PC-3 (cell line): ENCODE results near the gene USH2A. TPM values are rescaled to one million over a fixed set of nuclear protein-coding genes. Genes with fewer than 3 reads are reported as not detected.

ENCODE experiments used
- ATAC-seq: fragments of 200-7000 bp; cut with Tn5 transposase; 2 replicates; pipeline ENCODE4 v1.9.1; 2020; ENCODE audit warnings: mild to moderate bottlenecking, moderate library complexity
- BruUV-seq: library from RNA; stranded (reverse); fragments of 400-500 nt; replicated peaks from 2 replicates; lab custom pipeline; 2021; lab: Mats Ljungman, UMichigan
- CTCF ChIA-PET: fragments of 300-600 bp; sonication (Branson Sonifier 250); formaldehyde crosslinking; loops from one replicate; lab custom pipeline; 2022; ENCODE audit warnings: antibody characterized with exemption; lab: Charles Lee
- POLR2A ChIA-PET: fragments of 300-600 bp; sonication (Branson Sonifier 250); formaldehyde crosslinking; loops from one replicate; lab custom pipeline; 2022; ENCODE audit warnings: antibody characterized with exemption; ENCODE audit not compliant: unreplicated experiment; lab: Charles Lee
- DNase-seq: peaks from one replicate; pipeline ENCODE4 v3.0.0-alpha.2; 2015
- H2AFZ ChIP-seq: fragments of 300-600 bp; sonication (generic); 2 replicates; pipeline ENCODE4 v1.6.0; 2016; ENCODE audit warnings: antibody characterized with exemption, low read length
- H3F3A ChIP-seq: fragments of 300-600 bp; sonication (generic); one replicate; pipeline ENCODE4 v1.6.0; 2017; ENCODE audit warnings: antibody characterized with exemption, low read length, control low read depth, mild to moderate bottlenecking; ENCODE audit not compliant: unreplicated experiment
- H3K27ac ChIP-seq: fragments of 300-600 bp; sonication (generic); 2 replicates; pipeline ENCODE4 v1.5.1; 2016; ENCODE audit warnings: mild to moderate bottlenecking, low read length
- H3K27me3 ChIP-seq: fragments of 300-600 bp; sonication (generic); 2 replicates; pipeline ENCODE4 v1.6.1; 2016; ENCODE audit warnings: low read length, mixed read lengths
- H3K36me3 ChIP-seq: fragments of 300-600 bp; sonication (generic); 2 replicates; pipeline ENCODE4 v1.6.1; 2016; ENCODE audit warnings: low read depth, mixed run types, low read length, mixed read lengths
- H3K4me1 ChIP-seq: fragments of 300-600 bp; sonication (generic); 2 replicates; pipeline ENCODE4 v1.5.1; 2016; ENCODE audit warnings: low read length; ENCODE audit not compliant: insufficient read depth
- H3K4me2 ChIP-seq: fragments of 300-600 bp; sonication (generic); 2 replicates; pipeline ENCODE4 v1.6.0; 2016; ENCODE audit warnings: low read length
- H3K4me3 ChIP-seq: fragments of 300-600 bp; sonication (generic); 2 replicates; pipeline ENCODE4 v1.5.1; 2016; ENCODE audit warnings: mild to moderate bottlenecking, low read length, mixed read lengths
- H3K79me2 ChIP-seq: fragments of 300-600 bp; sonication (generic); 2 replicates; pipeline ENCODE4 v1.6.1; 2017; ENCODE audit warnings: low read length, mixed read lengths
- H3K9ac ChIP-seq: fragments of 300-600 bp; sonication (generic); 2 replicates; pipeline ENCODE4 v1.6.0; 2016; ENCODE audit warnings: mild to moderate bottlenecking, low read length
- H3K9me2 ChIP-seq: fragments of 300-600 bp; sonication (generic); replicated peaks from 2 replicates; pipeline ENCODE4 v1.6.1; 2016; ENCODE audit warnings: mixed run types, low read length, mixed read lengths
- H3K9me3 ChIP-seq: fragments of 300-600 bp; sonication (generic); 2 replicates; pipeline ENCODE4 v1.6.1; 2016; ENCODE audit warnings: low read length, mixed read lengths
- H4K20me1 ChIP-seq: fragments of 300-600 bp; sonication (generic); 2 replicates; pipeline ENCODE4 v1.6.1; 2016; ENCODE audit warnings: low read length, mixed read lengths
- EZH2 ChIP-seq: fragments of 300-600 bp; sonication (generic); IDR thresholded peaks from one replicate; pipeline ENCODE4 v1.6.1; 2017; ENCODE audit warnings: antibody characterized with exemption, mild to moderate bottlenecking, low read length; ENCODE audit not compliant: unreplicated experiment
- EZH2phosphoT487 ChIP-seq: fragments of 300-600 bp; sonication (generic); IDR thresholded peaks from 2 replicates; pipeline ENCODE4 v1.6.1; 2018; ENCODE audit warnings: mild to moderate bottlenecking, antibody characterized with exemption, low read length, borderline replicate concordance
- intact Hi-C: fragments of 100-400 bp; cut with micrococcal nuclease; formaldehyde crosslinking; loops from 2 replicates; pipeline ENCODE4 v1.9.0; 2023
- total RNA-seq: library from RNA; depleted of rRNA; stranded (reverse); fragments of >200 nt; gene quantifications from 2 replicates; pipeline ENCODE4 v1.2.3, GENCODE V29; 2014
- TF ChIP-seq, protein P1 (sequence below): fragments of 300-600 bp; sonication (generic); conservative IDR thresholded peaks from 2 replicates; pipeline ENCODE4 v1.5.1; 2017; ENCODE audit warnings: antibody characterized with exemption, low read depth, mild to moderate bottlenecking, low read length

Gene USH2A
- total RNA-seq, 1 experiment from 2014 or later = not detected

DNA sequence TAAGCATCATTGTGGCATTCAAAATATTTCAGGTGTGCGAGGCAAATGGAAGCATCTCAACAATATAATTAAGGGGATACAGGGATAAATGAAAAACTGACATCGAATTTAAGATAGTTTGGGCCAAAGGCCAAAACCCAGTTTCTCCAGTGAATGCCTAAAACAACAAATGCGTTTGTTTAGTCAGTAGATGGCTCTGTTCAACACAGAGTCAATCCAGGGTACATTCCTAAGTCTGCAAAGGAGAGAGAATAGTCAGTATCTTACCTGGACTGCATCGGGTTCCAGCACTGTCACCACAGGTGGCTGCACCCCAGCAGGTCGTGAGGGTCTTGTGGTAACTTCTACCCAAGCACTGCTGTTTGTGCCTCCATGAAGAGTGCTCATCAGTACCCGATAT lies 535.1 kb downstream of the USH2A start:
- TF ChIP-seq EZH2phosphoT487 = no peak
- TF ChIP-seq, protein P1, sequence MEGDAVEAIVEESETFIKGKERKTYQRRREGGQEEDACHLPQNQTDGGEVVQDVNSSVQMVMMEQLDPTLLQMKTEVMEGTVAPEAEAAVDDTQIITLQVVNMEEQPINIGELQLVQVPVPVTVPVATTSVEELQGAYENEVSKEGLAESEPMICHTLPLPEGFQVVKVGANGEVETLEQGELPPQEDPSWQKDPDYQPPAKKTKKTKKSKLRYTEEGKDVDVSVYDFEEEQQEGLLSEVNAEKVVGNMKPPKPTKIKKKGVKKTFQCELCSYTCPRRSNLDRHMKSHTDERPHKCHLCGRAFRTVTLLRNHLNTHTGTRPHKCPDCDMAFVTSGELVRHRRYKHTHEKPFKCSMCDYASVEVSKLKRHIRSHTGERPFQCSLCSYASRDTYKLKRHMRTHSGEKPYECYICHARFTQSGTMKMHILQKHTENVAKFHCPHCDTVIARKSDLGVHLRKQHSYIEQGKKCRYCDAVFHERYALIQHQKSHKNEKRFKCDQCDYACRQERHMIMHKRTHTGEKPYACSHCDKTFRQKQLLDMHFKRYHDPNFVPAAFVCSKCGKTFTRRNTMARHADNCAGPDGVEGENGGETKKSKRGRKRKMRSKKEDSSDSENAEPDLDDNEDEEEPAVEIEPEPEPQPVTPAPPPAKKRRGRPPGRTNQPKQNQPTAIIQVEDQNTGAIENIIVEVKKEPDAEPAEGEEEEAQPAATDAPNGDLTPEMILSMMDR = peak; percentile 65
- no peak for TF ChIP-seq EZH2
- CTCF ChIA-PET = no interaction called here
- no TSS peak for BruUV-seq

DNA sequence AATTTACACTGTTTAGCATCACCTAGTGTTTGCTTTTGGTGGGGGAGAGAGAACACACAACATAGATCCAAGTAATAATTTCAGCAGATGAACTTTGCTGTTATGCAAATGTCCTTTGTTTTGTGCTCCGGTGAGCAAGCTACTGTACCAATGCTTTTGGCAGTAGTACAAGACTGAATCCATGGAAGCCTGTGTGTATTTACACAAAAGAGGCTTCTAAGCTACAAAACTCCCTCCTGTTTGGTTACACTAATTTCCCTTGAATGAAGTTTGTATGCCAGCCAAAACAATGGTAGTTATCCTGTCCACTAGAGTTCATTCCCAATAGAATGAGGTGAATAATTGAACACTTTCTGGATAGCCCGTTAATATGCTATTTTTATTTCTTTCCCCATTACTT lies 535.6 kb downstream of the USH2A start:
- Histone ChIP-seq H3F3A (no peaks in the 10 kb centered on the region), H2AFZ (no peak overlapping the region), H3K4me2 (no peak overlapping the region), H3K9ac (no peak overlapping the region), H3K36me3 (no peaks in the 10 kb centered on the region), H3K27me3 (peaks cover 76% of the 10 kb centered on the region), H3K9me3 (no peaks in the 10 kb centered on the region), H3K79me2 (no peaks in the 10 kb centered on the region), H3K4me3 (no peak overlapping the region), H3K27ac (no peak overlapping the region), H3K4me1 (no peaks in the 10 kb centered on the region), H4K20me1 (no peaks in the 10 kb centered on the region), H3K9me2 (no peaks in the 10 kb centered on the region)
- no peak for ATAC-seq
- no TSS peak for BruUV-seq
- no peak for TF ChIP-seq EZH2
- TF ChIP-seq EZH2phosphoT487 = no peak
- TF ChIP-seq, protein P1 = no peak
- intact Hi-C loops = no loop called here
- ChIA-PET POLR2A (no interaction called here), CTCF (interaction anchor here (0.6 kb wide), 1 partner anchor 435 kb away, joined by 4 read pairs; no protein-coding TSS in a partner anchor)
- no peak for DNase-seq

More for the DNA sequence above, 535.1 kb downstream of the USH2A start:
- no peaks in the 10 kb centered on the region for H3K4me1 ChIP-seq
- intact Hi-C loops = no loop called here
- peak; percentile 61 for DNase-seq
- no peak overlapping the region for H3K27ac ChIP-seq
- H3F3A ChIP-seq = no peaks in the 10 kb centered on the region
- peak; percentile 66 for ATAC-seq
- no peak overlapping the region for H3K4me3 ChIP-seq
- no peaks in the 10 kb centered on the region for H3K9me3 ChIP-seq
- no peak overlapping the region for H3K9ac ChIP-seq
- H3K79me2 ChIP-seq = no peaks in the 10 kb centered on the region
- POLR2A ChIA-PET = no interaction called here
- no peak overlapping the region for H2AFZ ChIP-seq
- H3K9me2 ChIP-seq = no peaks in the 10 kb centered on the region
- peaks cover 81% of the 10 kb centered on the region for H3K27me3 ChIP-seq
- H3K4me2 ChIP-seq = no peak overlapping the region
- H3K36me3 ChIP-seq = no peaks in the 10 kb centered on the region
- no peaks in the 10 kb centered on the region for H4K20me1 ChIP-seq

DNA sequence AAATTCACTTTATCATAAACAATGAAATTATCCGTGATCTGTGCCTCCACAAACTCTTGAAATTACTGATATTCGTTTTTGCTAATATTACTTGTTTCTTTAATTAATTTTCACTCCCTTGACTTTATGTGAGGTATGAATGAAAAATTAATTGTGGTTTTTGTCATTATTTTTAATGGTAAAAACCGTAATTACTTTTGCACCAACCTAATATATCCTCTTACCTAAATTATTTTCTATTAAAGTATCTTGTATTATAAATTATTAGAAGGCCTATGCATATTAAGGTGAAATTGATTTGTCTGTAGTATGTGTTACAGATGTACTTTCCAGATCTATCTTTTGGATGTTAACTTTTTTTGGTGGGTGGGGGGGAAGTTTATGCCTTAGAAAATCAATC lies 540.2 kb downstream of the USH2A start:
- no peak for DNase-seq
- H3K79me2 ChIP-seq = no peaks in the 10 kb centered on the region
- no peaks in the 10 kb centered on the region for H3K36me3 ChIP-seq
- no peaks in the 10 kb centered on the region for H3K9me3 ChIP-seq
- TF ChIP-seq EZH2phosphoT487 (no peak), EZH2 (no peak)
- TF ChIP-seq, protein P1 = no peak
- ChIA-PET POLR2A (no interaction called here), CTCF (no interaction called here)
- no peaks in the 10 kb centered on the region for H4K20me1 ChIP-seq
- intact Hi-C loops = no loop called here
- no TSS peak for BruUV-seq
- H3K27ac ChIP-seq = no peak overlapping the region
- no peak overlapping the region for H3K9ac ChIP-seq
- peaks cover 45% of the 10 kb centered on the region for H3K27me3 ChIP-seq
- no peaks in the 10 kb centered on the region for H3K9me2 ChIP-seq
- no peaks in the 10 kb centered on the region for H3K4me1 ChIP-seq
- no peak overlapping the region for H2AFZ ChIP-seq
- no peak for ATAC-seq
- H3K4me3 ChIP-seq = no peak overlapping the region
- H3K4me2 ChIP-seq = no peak overlapping the region
- no peaks in the 10 kb centered on the region for H3F3A ChIP-seq
